ENCODE measurements around the gene CCNI2. TPM values are rescaled to one million over a fixed set of nuclear protein-coding genes. Genes with fewer than 3 reads are reported as not detected.

The CCNI2 gene
- total and polyA plus RNA-seq, 2 donors (not counting 3 experiments of a cell fraction or from before 2014, with no cell fraction given), result 0.25 to 0.53 TPM

- Histone ChIP-seq H3K9me1 (replicated peaks; ENCODE audit: control insufficient read depth, extremely low read depth, insufficient read depth, low read length) (no peaks in the 10 kb centered on the region), H4K20me1 (replicated peaks; ENCODE audit: control insufficient read depth, extremely low read depth, insufficient read depth, low read length) (no peaks in the 10 kb centered on the region), H2AFZ (ENCODE audit: low read depth, low read length) (no peak overlapping the region), H3K79me2 (ENCODE audit: control insufficient read depth, insufficient read depth, low read length) (no peaks in the 10 kb centered on the region), H3K9ac (replicated peaks; ENCODE audit: extremely low read depth, insufficient read depth, low read length) (no peak overlapping the region), H3K4me2 (ENCODE audit: insufficient read depth, low read length) (no peak overlapping the region), H3K27me3 (ENCODE audit: control insufficient read depth in 2 of 2, insufficient read depth in 2 of 2, low read length in 2 of 2) (no peaks in the 10 kb centered on the region), H3K4me1 (ENCODE audit: control insufficient read depth, extremely low read depth, insufficient read depth, low read length) (peaks cover 6% of the 10 kb centered on the region), H3K36me3 (ENCODE audit: control insufficient read depth in 2 of 2, extremely low read depth in 1 of 2, insufficient read depth in 2 of 2, low read length in 2 of 2) (no peaks in the 10 kb centered on the region), H3K27ac (ENCODE audit: insufficient read depth, low read depth, low read length) (no peak overlapping the region), H3K4me3 (replicated peaks in 1 of 3; ENCODE audit: insufficient read depth in 1 of 3, low read depth in 1 of 3, low read length in 3 of 3) (no peak overlapping the region), H3K9me3 (replicated peaks; ENCODE audit: control insufficient read depth, insufficient read depth, low read length) (no peaks in the 10 kb centered on the region)
- ChIA-PET CTCF (interaction anchor here (1.0 to 1.5 kb wide), 2 partner anchors 10 to 13 kb away, joined by 4 to 5 read pairs; no protein-coding TSS in a partner anchor), POLR2A (no interaction called here)
- BruUV-seq (replicated peaks), result no TSS peak
- no peak for TF ChIP-seq POLR2AphosphoS5 (IDR thresholded peaks at IDR 0.05; ENCODE audit: insufficient read depth, low read depth, low read length)
- no peak for TF ChIP-seq JUN (IDR thresholded peaks at IDR 0.05; ENCODE audit: borderline replicate concordance, insufficient read depth, insufficient read length, low read depth)
- TF ChIP-seq EZH2 (IDR thresholded peaks at IDR 0.05; ENCODE audit: borderline replicate concordance, low read depth, low read length, severe bottlenecking), result no peak
- no peak for DNase-seq (ENCODE audit: low read depth, low spot score)
- FAIRE-seq, result no peak
- intact Hi-C loops (cut with micrococcal nuclease), result no loop called here
- dilution Hi-C loops (cut with MboI; ENCODE audit: extremely low pct_ligation_motif_present, low sequenced_read_pairs), result no loop called here
Observed at GRCh38 chr5:132787076-132787475, 39.9 kb downstream of the CCNI2 start.

GRCh38 chr5:132788508-132788907 lies 41.3 kb downstream of the CCNI2 start:
- CTCF ChIA-PET, result no interaction called here
- Histone ChIP-seq H3K79me2 (ENCODE audit: control insufficient read depth, insufficient read depth, low read length) (no peaks in the 10 kb centered on the region), H3K4me1 (ENCODE audit: control insufficient read depth, extremely low read depth, insufficient read depth, low read length) (no peaks in the 10 kb centered on the region), H3K27ac (ENCODE audit: insufficient read depth, low read depth, low read length) (no peak overlapping the region), H3K9me1 (replicated peaks; ENCODE audit: control insufficient read depth, extremely low read depth, insufficient read depth, low read length) (no peaks in the 10 kb centered on the region), H3K27me3 (ENCODE audit: control insufficient read depth in 2 of 2, insufficient read depth in 2 of 2, low read length in 2 of 2) (peaks cover 0 to 7% of the 10 kb centered on the region in 2 experiments), H4K20me1 (replicated peaks; ENCODE audit: control insufficient read depth, extremely low read depth, insufficient read depth, low read length) (no peaks in the 10 kb centered on the region), H3K4me2 (ENCODE audit: insufficient read depth, low read length) (no peak overlapping the region), H3K36me3 (ENCODE audit: control insufficient read depth in 2 of 2, extremely low read depth in 1 of 2, insufficient read depth in 2 of 2, low read length in 2 of 2) (no peaks in the 10 kb centered on the region), H3K4me3 (replicated peaks in 1 of 3; ENCODE audit: insufficient read depth in 1 of 3, low read depth in 1 of 3, low read length in 3 of 3) (no peak overlapping the region), H3K9ac (replicated peaks; ENCODE audit: extremely low read depth, insufficient read depth, low read length) (no peak overlapping the region), H3K9me3 (replicated peaks; ENCODE audit: control insufficient read depth, insufficient read depth, low read length) (no peaks in the 10 kb centered on the region), H2AFZ (ENCODE audit: low read depth, low read length) (no peak overlapping the region)
- no TSS peak for BruUV-seq (replicated peaks)
- TF ChIP-seq FOS (IDR thresholded peaks at IDR 0.05; ENCODE audit: borderline replicate concordance, insufficient read depth, low read length) (no peak), GATA2 (IDR thresholded peaks at IDR 0.05; ENCODE audit: insufficient read depth, insufficient read length, low read depth, low read length) (no peak), MYC (IDR thresholded peaks at IDR 0.05; ENCODE audit: low read depth, low read length) (no peak), EZH2 (IDR thresholded peaks at IDR 0.05; ENCODE audit: borderline replicate concordance, low read depth, low read length, severe bottlenecking) (no peak), POLR2A (IDR thresholded peaks at IDR 0.05; ENCODE audit: low read depth, low read length) (no peak), JUN (IDR thresholded peaks at IDR 0.05; ENCODE audit: borderline replicate concordance, insufficient read depth, insufficient read length, low read depth) (no peak), MAX (IDR thresholded peaks at IDR 0.05; ENCODE audit: insufficient read depth, insufficient read length) (no peak), POLR2AphosphoS5 (IDR thresholded peaks at IDR 0.05; ENCODE audit: insufficient read depth, low read depth, low read length) (no peak), CTCF (IDR thresholded peaks at IDR 0.05; ENCODE audit: extremely low read depth in 1 of 2, insufficient read depth in 1 of 2, low read depth in 1 of 2, low read length in 2 of 2) (no peak)
- POLR2A ChIA-PET, result no interaction called here
- dilution Hi-C loops (cut with MboI; ENCODE audit: extremely low pct_ligation_motif_present, low sequenced_read_pairs), result no loop called here
- DNase-seq (ENCODE audit: low read depth, low spot score) (no peak), FAIRE-seq (no peak)
- intact Hi-C loops (cut with micrococcal nuclease), result no loop called here
